ACHN (cell line): ENCODE data around the gene CD200.

Source experiments
- DNase-seq: peaks from one replicate; pipeline ENCODE4 v3.0.0-alpha.2; 2015
- in situ Hi-C: cut with HindIII; loops from 2 replicates; pipeline ENCODE4 v1.10.0; 2017; ENCODE audit warnings: low sequenced_read_pairs, low pct_ligation_motif_present, low pct_unique_long_range_greater_than_20kb

Gene CD200

DNA sequence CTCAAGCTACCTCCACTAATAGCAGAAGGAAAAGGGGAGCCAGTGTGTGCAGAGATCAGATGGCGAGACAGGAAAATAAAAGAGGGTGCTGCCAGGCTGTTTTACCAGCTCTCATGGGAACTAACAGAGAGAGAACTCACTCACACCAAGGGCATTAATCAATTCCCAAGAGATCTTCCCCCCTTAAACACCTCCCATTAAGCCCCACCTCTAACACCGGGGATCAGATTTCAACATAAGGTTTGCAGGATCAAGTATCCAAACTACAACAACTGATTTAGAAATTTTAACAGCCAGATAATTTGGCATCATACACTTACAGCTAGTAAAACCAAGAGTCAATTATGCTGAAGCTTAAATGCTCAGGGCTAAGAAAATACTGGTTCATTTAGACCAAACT, 18.9 kb downstream of the CD200 start:
- in situ Hi-C loops = no loop called here
- no peak for DNase-seq

DNA sequence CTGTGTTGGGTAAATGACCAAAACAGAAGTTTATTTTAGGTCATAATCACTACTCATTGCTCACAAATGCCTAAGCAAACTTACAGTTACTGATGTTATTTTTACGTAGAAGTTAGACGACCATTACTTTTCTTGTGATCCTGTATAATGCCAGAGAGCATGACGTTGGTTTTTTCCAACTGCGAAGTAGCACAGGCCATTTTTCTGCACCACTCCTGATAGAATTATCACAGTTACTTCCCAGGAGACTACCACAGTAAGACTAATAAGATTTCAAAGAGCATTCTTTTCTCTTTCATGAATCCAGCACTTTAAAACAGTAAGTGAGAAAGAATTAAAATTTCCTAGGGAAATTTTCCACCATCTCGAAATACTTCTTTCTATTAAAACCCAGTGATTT, 19.8 kb downstream of the CD200 start:
- DNase-seq = no peak
- in situ Hi-C loops = no loop called here

DNA sequence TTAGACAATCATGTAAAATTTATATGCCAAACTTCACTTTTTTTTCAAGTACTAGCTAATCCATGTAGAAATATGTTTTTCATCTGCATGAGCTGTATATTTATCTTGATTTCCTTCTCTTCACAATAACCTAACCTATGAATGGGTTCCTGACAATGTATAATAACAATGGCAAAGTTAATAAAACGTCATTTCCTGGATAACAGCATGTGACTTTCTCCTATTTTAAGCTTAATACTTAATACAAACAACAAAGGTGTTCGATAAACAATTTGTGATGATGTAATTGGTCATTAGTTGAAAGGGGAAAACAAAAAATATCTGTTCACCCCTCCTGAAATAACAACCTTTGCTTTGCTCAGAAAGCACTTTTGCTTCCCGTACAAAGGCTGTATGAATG, 20.4 kb downstream of the CD200 start:
- no peak for DNase-seq
- in situ Hi-C loops = no loop called here

DNA sequence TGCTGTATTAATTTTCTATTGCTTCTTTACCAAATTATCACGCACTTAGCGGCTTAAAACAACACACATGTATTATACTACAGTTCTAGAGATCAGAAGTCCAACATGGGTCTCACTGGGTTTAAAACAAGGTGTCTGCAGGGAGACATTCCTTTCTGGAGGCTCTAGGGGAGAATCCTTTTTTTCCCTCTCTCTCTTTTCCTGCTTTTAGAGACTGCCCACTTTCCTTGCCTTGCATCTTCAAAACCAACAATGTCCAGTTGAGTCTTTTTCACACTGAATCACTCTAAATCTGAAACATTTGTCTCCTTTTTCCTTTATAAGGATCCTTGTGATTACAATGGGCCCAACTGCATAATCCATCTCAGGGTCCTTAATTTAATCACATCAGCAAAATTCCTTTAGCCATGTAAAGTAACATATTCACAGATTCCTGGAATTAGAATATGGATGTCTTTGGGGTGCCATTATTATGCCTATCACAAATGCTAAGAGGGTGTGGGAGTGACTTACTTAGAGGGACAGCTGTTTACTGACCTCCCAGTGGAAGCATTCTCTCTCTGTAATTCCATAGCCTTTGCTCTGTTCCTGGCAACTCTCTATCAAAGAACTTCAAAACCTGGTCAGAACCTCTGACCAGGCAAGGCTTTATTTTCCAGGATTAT, 21.8 kb downstream of the CD200 start:
- no peak for DNase-seq
- in situ Hi-C loops = no loop called here

DNA sequence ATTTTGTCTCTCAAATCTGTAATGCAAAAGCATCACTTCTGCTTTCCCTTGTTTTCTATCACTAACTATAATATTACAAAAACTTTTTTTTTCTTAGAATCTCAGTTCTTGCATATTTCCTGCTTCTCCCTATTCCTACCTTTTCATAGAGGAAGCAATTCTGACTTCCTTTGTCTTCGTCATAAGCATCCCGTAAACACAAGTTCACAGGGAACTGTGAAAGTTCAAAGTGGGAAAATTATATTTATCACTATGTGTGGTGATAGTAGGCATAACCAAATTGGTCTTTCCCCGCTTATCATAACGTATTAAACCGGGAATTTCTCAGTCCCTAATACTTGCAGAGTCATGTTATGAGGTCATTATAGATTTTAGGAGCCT, 22.3 kb downstream of the CD200 start:
- in situ Hi-C loops = no loop called here
- DNase-seq = no peak

DNA sequence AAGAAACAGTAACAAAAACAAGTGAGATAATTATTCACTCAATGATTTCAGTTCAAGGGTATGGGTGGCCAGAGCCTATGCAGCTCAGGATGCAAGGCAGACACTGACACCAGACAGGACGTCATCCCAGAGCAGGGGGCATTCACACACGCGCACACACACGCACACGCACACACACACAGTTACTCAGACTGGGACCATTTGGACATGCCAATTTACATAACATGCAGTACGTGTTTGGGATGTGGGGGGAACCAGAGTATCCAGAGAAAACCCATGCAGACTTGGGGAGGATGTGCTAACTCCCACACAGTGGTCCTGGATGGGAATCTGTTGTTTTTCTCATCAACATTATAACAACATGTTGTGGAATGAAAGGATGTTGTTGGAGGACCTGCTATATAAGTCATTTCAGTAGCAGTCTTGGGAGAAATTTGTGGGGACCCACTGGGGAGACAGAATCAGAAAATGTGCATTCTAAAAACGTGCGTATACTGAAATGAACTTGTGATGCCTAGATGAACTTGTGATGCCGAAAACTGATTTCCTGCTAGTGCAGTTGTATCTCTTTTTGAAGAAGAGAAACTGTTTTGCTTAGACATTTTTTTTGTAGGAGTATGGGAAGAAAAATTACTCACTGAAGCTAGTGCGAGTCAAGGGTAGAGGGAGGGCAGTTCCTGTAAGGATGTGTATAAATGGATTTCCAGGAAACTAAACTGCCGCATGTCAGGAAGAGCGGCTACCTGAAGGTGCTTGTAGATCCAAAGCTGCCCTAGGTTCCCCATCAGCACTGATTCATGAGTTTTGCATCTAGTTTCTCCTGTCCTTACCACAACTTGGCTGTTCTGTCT, 25.2 kb downstream of the CD200 start:
- DNase-seq = no peak
- in situ Hi-C loops = no loop called here

DNA sequence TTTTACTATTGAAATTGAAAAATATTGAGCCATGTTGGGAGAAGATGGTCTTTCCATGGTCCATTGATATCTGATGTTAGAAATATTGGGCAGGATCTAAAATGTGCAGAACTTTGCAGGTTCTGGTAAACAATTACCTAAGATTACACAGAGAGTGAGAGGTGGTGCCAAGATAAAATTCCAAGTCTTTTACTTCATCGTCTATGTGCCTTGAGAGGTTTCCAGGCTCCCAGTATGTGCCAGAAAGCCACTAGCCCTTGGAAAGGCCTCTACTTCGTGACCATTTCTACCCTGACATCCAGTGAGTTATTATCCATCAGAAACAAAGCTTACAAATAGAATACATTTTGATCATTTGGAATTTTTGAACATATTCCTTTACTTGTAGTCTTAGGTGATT, 27.6 kb downstream of the CD200 start:
- DNase-seq = peak; percentile 48
- in situ Hi-C loops = no loop called here

DNA sequence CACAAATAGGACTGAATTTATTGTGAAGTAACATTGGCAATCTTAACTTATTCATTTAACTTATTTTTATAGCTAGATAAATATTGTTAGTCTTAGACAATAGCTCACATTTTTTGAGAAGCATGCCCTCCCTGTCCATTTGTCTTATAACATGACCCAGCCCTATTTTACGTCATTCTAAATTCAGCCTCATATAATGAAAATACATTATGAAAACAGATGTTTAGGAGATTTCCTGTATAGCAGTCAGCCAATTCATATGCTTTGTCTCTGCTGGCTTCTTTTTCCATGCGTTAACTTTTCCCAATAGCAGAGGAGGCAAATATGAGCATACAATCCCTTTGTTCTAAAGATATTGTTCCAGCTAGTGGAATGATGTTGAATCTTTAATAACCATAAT, 29.3 kb downstream of the CD200 start:
- in situ Hi-C loops = no loop called here
- no peak for DNase-seq

DNA sequence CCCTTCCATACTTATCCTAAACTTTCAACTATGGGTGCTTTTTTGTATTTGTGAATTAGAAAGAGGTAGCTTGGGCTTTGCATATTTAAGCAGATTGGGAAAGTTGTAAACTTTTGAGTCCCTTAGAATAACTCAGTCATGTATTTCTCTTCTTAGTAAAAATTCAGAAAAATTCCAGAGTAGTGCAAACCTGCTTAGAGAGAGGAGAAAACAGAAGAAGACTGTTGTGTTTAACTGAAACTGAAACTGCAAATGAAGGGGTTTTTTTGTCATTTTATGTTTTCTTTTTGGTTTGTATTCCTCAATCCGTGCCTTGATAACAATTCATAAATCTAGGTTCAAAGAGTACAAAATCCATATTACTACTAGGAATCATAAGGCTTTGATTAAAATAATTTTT, 31.3 kb downstream of the CD200 start:
- in situ Hi-C loops = no loop called here
- DNase-seq = no peak

DNA sequence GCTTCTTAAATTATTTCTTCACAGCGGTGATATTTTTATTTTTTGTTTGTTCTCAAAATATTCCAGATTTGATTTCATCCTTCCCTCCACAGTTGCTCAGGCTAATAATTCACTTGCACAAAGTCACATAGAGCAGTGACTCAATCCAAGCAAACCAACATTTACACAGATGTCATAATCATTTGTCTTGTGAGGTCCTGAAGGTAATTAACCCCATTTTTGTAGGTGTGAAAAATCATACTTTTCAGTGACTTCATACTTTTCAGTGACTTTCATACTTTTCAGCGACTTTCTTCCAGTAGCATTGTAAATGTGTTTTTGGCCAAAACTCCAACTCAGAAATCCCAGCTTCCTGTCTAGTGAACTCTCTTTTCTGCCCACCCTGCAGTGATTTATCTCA, 32.1 kb downstream of the CD200 start:
- in situ Hi-C loops = no loop called here
- peak; percentile 15 for DNase-seq

DNA sequence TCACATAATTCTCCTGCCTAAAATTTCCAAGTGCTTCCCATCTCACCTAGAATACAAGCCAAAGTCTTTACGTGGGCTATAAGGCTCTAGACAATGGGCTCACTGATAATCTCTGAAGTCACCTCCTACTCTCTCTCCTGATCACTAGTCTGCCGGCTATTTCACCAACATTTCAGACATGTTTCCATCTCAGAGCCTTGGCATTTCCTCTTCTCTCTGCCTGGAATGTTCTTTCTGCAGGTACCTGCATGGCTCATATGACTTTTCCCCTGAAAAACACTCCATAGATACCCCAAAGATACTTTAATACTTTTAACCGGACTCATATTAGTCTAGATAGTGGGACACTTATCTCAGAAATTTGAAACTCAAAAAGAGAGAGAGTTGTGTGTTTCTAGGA, 32.7 kb downstream of the CD200 start:
- in situ Hi-C loops = no loop called here
- no peak for DNase-seq

DNA sequence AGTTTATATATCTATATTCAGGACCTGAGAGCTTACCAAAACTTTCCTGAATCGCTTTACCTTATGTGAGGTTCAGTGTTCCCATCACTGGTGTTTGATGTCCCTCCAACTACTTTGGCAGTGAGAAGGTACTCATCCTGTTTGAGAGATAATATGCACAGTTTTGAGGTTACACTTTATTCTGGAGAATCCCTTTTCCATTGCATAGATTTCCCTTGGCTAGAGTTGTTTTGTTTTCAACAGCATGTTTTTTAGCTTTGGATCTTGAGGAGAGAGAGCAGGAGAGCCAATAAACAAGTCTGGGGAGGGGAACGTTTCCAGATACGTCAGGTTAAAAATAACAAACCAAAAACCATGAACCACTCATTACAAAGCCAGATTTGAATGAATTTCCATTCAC, 33.6 kb downstream of the CD200 start:
- no peak for DNase-seq
- in situ Hi-C loops = no loop called here

DNA sequence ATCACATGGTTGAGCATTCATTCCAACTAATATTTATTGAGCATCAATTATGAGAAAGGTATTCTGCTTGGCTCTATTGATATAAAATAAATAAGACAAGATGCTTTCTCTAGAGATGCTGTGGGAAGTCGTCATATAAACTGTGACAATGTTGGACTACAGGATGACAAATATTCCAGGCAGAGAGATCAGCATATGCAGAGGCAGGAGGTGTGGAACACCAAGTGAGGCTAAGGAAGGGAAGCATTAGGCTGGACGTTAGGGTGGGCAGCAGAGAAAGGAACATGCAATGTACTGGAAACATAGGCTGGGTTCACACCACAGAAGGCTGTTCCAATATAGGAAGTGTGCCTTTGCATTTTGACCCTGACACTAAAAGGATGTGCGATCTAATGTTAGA, 38.6 kb downstream of the CD200 start:
- DNase-seq = no peak
- in situ Hi-C loops = no loop called here

DNA sequence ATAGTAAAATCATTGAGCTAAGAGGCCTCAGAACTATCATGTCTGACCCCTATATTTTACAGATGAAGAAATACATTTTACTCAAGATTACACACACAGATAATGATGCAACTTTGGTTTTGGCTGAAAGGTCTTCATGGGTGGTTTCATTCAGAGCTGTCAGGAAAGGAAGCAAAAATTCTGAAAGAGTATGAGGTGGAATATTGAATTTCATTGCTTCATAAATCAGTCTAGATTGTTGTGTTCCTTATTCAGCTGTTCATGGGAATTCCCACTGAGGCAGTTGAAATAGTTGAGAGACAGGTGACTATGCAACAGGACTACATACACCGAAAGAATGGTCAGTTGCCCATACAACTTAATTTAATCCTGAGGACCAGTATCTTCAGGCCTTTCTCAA, 39.4 kb downstream of the CD200 start:
- in situ Hi-C loops = no loop called here

DNA sequence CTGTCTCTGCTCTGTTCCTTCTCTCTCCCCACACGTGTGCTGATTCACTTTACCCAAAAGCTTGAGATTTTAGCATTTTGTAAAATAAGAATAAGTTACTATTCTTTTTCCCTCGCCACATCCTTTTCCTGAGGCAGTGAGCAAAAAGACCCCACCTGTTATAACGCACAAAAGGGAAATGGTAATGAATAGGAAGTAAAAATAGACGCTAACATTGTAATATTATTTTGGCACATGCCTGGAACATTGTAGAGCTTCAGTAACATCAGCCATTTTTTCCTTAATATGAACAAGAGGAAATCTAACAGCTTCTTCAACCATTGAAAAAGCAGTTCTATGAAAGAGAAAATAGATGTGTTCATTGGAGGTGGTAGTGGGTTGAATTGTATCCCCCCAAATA, 40.5 kb downstream of the CD200 start:
- in situ Hi-C loops = no loop called here
- DNase-seq = no peak

More for the DNA sequence above, 39.4 kb downstream of the CD200 start:
- DNase-seq = no peak

DNA sequence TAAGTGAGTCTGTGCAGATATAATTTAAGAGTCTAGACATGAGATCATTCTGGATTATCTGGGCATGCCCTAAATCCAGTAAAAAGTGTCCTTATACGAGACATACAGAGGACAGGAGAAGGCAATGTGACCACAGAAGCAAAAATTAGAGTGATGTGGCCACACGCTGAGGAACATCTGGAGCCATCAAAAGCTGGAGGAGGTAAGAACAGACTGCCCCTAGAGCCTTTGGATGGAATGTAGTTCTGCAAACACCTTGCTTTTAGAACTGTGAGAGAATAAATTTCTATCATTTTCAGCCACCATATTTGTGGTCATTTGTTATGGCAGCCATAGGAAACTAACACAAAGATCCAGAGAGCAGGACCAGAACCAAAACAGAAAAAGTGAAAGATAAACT, 41.0 kb downstream of the CD200 start:
- in situ Hi-C loops = no loop called here
- DNase-seq = no peak

DNA sequence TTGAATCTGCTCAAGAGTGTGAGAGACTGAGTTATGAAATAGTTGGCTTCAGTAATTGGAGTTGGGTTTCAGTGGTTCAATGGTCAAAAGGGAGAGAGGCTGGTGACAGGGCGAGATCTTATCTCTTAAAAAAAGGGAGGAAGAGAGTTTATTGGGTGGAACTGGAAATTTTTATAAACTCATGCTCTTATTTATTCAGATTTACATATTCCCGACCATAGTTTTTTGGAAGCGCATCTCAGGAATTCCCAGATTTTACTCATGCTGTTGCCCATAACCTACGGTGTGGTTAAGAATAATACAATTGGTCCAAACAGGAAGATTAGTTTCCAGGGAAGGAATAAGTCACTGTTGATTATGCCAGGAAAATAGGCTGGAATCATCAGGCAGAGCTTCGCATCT, 41.4 kb downstream of the CD200 start:
- DNase-seq = no peak
- in situ Hi-C loops = no loop called here

DNA sequence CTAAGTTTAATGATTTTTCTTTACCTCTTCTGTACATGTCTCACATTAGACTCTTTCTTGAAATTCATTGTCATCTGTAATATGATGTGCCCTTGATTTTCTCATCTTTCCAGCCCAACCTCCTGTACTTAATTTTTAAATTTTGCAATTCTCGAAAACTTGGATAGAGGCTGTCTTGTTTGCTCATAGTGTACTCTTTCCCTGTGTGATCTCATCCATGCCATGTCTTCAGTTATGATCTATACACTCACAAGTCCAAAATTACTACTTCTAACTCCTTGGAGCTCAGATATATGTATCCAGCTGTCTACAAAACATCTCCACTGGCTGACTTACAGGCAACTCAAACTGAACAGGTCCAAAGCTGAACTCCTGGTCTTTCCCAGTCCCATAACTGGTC, 42.2 kb downstream of the CD200 start:
- in situ Hi-C loops = no loop called here
- no peak for DNase-seq

DNA sequence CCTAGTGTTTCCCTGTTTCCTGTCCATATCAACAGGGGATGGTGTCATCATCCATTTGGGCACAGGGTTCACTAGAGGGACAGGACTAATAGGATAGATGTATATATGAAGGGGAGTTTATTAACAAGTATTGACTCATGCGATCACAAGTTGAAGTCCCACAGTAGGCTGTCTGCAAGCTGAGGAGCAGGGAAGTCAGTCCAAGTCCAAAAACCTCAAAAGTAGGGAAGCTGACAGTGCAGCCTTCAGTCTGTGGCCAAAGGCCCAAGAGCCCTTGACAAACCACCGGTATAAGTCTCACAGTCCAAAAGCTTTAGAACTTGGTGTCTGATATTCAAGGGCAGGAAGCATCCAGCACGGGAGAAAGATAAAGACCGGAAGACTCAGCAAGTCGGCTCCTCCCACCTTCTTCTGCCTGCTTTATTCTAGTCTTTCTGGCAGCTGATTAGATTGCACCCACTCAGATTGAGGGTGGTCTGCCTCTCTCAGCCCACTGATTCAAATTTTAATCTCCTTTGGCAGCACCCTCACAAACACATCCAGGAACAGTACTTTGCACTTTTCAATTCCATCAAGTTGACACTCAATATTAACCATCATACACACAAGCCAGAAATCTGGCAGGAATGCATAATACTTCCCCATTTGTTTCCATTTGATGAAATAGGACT, 43.4 kb downstream of the CD200 start:
- DNase-seq = no peak

DNA sequence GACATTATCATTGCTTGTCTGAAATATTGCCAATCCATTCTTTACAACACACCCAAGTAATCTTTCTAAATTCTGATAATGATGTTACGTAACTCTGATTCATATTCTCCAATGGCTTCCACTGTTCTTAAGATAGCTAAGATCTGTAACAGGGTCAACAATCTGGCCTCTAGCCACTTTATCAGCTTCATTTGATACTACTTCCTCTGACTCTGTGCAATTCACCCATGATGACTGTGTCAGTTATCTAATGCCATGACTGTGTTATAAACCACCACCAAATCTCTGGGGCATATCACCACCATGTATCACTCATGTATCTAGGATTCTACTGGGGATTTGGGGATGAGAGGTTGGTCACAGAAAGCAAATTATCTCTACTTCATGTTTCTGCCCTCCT, 44.0 kb downstream of the CD200 start:
- in situ Hi-C loops = no loop called here

More for the DNA sequence above, 43.4 kb downstream of the CD200 start:
- in situ Hi-C loops = no loop called here

More for the DNA sequence above, 44.0 kb downstream of the CD200 start:
- DNase-seq = no peak
